Astrocyte (in vitro differentiated cells and primary cell): ENCODE measurements around the gene TUB. TPM values are rescaled to one million over a fixed set of nuclear protein-coding genes. Genes with fewer than 3 reads are reported as not detected.

Experiments used
- DNase-seq: peaks from one replicate; pipeline ENCODE4 v3.0.0-alpha.2; 2010; ENCODE audit warnings: low read depth
- FAIRE-seq: peaks from 2 replicates; lab custom pipeline; 2011; peaks lifted over from hg19 to GRCh38; lab: Jason Lieb, UNC
- H2AFZ ChIP-seq: 2 replicates; pipeline ENCODE4 v1.6.0; 2012; ENCODE audit warnings: low read depth, low read length, inconsistent platforms
- H3K27ac ChIP-seq: 2 replicates; pipeline ENCODE4 v1.5.1; 2011; ENCODE audit warnings: low read depth, low read length, inconsistent platforms
- H3K27me3 ChIP-seq: 2 replicates; pipeline ENCODE4 v1.6.0; 2011; ENCODE audit warnings: low read length, inconsistent platforms; ENCODE audit not compliant: insufficient read depth
- H3K36me3 ChIP-seq: 2 replicates; pipeline ENCODE4 v1.5.1; 2011; ENCODE audit warnings: low read length, inconsistent platforms; ENCODE audit not compliant: insufficient read depth
- H3K4me1 ChIP-seq: 2 replicates; pipeline ENCODE4 v1.5.1; 2011; ENCODE audit warnings: low read length, inconsistent platforms; ENCODE audit not compliant: insufficient read depth
- H3K4me2 ChIP-seq: 2 replicates; pipeline ENCODE4 v1.6.0; 2012; ENCODE audit warnings: low read length, inconsistent platforms
- H3K4me3 ChIP-seq: 2 replicates; pipeline ENCODE4 v1.5.1; 2011; ENCODE audit warnings: low read depth, mild to moderate bottlenecking, low read length, inconsistent platforms; ENCODE audit not compliant: insufficient read depth
- H3K79me2 ChIP-seq: 2 replicates; pipeline ENCODE4 v1.6.0; 2012; ENCODE audit warnings: mild to moderate bottlenecking, low read length, inconsistent platforms; ENCODE audit not compliant: insufficient read depth
- H3K9ac ChIP-seq: 2 replicates; pipeline ENCODE4 v1.6.0; 2012; ENCODE audit warnings: mild to moderate bottlenecking, low read length, inconsistent platforms
- H3K9me3 ChIP-seq: 2 replicates; pipeline ENCODE4 v1.5.1; 2012; ENCODE audit warnings: low read depth, mild to moderate bottlenecking, low read length, inconsistent platforms; ENCODE audit not compliant: insufficient read depth
- H4K20me1 ChIP-seq: 2 replicates; pipeline ENCODE4 v1.6.0; 2012; ENCODE audit warnings: low read length, inconsistent platforms; ENCODE audit not compliant: insufficient read depth
- H3K27ac Mint-ChIP-seq: one replicate; pipeline ENCODE4 v1.8.0; 2021; ENCODE audit warnings: mild to moderate bottlenecking, mixed read lengths; ENCODE audit not compliant: unreplicated experiment
- H3K27me3 Mint-ChIP-seq: one replicate; pipeline ENCODE4 v1.8.0; 2021; ENCODE audit warnings: low read depth, mixed read lengths; ENCODE audit not compliant: unreplicated experiment
- H3K36me3 Mint-ChIP-seq: one replicate; pipeline ENCODE4 v1.8.0; 2021; ENCODE audit warnings: low read depth, mixed read lengths; ENCODE audit not compliant: unreplicated experiment
- H3K4me1 Mint-ChIP-seq: one replicate; pipeline ENCODE4 v1.8.0; 2021; ENCODE audit warnings: low read depth, mixed read lengths; ENCODE audit not compliant: unreplicated experiment
- H3K4me3 Mint-ChIP-seq: one replicate; pipeline ENCODE4 v1.8.0; 2021; ENCODE audit warnings: mild to moderate bottlenecking, moderate library complexity, mixed read lengths; ENCODE audit not compliant: unreplicated experiment
- H3K9me3 Mint-ChIP-seq: one replicate; pipeline ENCODE4 v1.8.0; 2021; ENCODE audit warnings: mild to moderate bottlenecking, mixed read lengths; ENCODE audit not compliant: unreplicated experiment
- total RNA-seq: library from RNA; stranded (reverse); gene quantifications from 2 replicates; pipeline ENCODE4 v1.2.1, GENCODE V29; 2021
- TF ChIP-seq, protein P1 (sequence below): IDR thresholded peaks from 2 replicates; pipeline ENCODE4 v1.5.1; 2011; ENCODE audit warnings: low read depth, mild to moderate bottlenecking, inconsistent platforms, low read length, moderate library complexity; ENCODE audit not compliant: insufficient read depth

Gene TUB
- total RNA-seq, 1 donor from 2014 or later, result 5.7 TPM

DNA sequence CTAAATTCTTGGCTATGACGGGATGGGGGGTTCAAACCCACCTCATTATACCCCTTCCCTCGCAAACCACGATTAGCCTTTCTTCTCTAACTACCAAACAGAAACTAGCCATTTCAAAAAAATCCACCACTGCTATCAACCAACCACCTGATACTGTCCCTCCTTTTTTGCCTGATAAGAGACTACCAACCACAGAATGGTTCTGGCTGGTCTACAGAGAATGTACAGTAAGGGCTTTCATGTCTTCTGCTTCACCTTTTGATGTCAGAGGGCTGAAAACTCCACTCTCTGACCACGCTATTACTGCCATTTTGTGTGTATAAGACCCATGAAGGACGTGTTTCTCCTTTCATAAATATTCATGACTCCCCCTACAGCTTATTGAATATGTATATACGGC lies 68.7 kb downstream of the TUB start:
- no peak overlapping the region for H3K9ac ChIP-seq
- H3K4me2 ChIP-seq, result no peak overlapping the region
- no peak overlapping the region for H3K4me3 ChIP-seq
- FAIRE-seq (no peak), DNase-seq (no peak)
- H3K79me2 ChIP-seq, result no peaks in the 10 kb centered on the region
- no peaks in the 10 kb centered on the region for H3K36me3 Mint-ChIP-seq
- no peaks in the 10 kb centered on the region for H4K20me1 ChIP-seq
- H3K9me3 ChIP-seq, result no peaks in the 10 kb centered on the region
- H3K9me3 Mint-ChIP-seq, result no peaks in the 10 kb centered on the region
- no peaks in the 10 kb centered on the region for H3K27me3 Mint-ChIP-seq
- H3K36me3 ChIP-seq, result no peaks in the 10 kb centered on the region
- no peak overlapping the region for H3K27ac ChIP-seq
- H3K27me3 ChIP-seq, result no peaks in the 10 kb centered on the region
- TF ChIP-seq, protein P1, sequence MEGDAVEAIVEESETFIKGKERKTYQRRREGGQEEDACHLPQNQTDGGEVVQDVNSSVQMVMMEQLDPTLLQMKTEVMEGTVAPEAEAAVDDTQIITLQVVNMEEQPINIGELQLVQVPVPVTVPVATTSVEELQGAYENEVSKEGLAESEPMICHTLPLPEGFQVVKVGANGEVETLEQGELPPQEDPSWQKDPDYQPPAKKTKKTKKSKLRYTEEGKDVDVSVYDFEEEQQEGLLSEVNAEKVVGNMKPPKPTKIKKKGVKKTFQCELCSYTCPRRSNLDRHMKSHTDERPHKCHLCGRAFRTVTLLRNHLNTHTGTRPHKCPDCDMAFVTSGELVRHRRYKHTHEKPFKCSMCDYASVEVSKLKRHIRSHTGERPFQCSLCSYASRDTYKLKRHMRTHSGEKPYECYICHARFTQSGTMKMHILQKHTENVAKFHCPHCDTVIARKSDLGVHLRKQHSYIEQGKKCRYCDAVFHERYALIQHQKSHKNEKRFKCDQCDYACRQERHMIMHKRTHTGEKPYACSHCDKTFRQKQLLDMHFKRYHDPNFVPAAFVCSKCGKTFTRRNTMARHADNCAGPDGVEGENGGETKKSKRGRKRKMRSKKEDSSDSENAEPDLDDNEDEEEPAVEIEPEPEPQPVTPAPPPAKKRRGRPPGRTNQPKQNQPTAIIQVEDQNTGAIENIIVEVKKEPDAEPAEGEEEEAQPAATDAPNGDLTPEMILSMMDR, result no peak
- no peaks in the 10 kb centered on the region for H3K4me1 Mint-ChIP-seq
- H3K4me1 ChIP-seq, result no peaks in the 10 kb centered on the region
- H3K27ac Mint-ChIP-seq, result no peak overlapping the region
- no peak overlapping the region for H2AFZ ChIP-seq
- H3K4me3 Mint-ChIP-seq, result no peak overlapping the region

Other genes starting within 250 kb of the TUB start
- 0.07 TPM in 1 of 2 replicates, not detected in the other for gene OR10A6, start 149.9 kb upstream of the TUB start, total RNA-seq
- not detected in 2 replicates for gene OR10A3, start 139.5 kb upstream of the TUB start, total RNA-seq
- gene NLRP10, start 115.8 kb upstream of the TUB start, total RNA-seq, result 2.5 and 3.1 TPM in 2 replicates
- 243 and 260 TPM in 2 replicates for gene EIF3F, start 93.9 kb upstream of the TUB start, total RNA-seq
- 2.5 and 3.0 TPM in 2 replicates for gene RIC3, start 87.8 kb downstream of the TUB start, total RNA-seq
- gene LMO1, start 182.7 kb downstream of the TUB start, total RNA-seq, result 0.46 and 1.5 TPM in 2 replicates